ENCODE measurements around the gene LYPD6B.

Gene LYPD6B

GRCh38 chr2:149077861-149078260, 39.4 kb downstream of the LYPD6B start:
- Histone ChIP-seq H3K4me3 (replicated peaks; ENCODE audit: insufficient read depth, low read length) (no peak overlapping the region), H3K27me3 (ENCODE audit: insufficient read depth, poor library complexity, severe bottlenecking) (no peaks in the 10 kb centered on the region), H3K27ac (replicated peaks) (no peak overlapping the region)
- DNase-seq (ENCODE audit: low read depth in 1 of 2, low spot score in 1 of 2): no peak
- TF ChIP-seq GABPA (IDR thresholded peaks at IDR 0.05; ENCODE audit: low read depth): no peak
- no peak for TF ChIP-seq POLR2AphosphoS5 (IDR thresholded peaks at IDR 0.05; ENCODE audit: low read depth)
- TF ChIP-seq SPI1 (IDR thresholded peaks at IDR 0.05; ENCODE audit: borderline replicate concordance, low read depth): no peak
- TF ChIP-seq REST (IDR thresholded peaks at IDR 0.05; ENCODE audit: insufficient replicate concordance, low read depth): no peak
- TF ChIP-seq CTCF (IDR thresholded peaks at IDR 0.05; ENCODE audit: insufficient read depth, low read length): no peak

- H3K27me3 ChIP-seq (ENCODE audit: insufficient read depth, poor library complexity, severe bottlenecking): no peaks in the 10 kb centered on the region
- TF ChIP-seq CTCF (IDR thresholded peaks at IDR 0.05; ENCODE audit: insufficient read depth, low read length) (no peak), GABPA (IDR thresholded peaks at IDR 0.05; ENCODE audit: low read depth) (no peak), REST (IDR thresholded peaks at IDR 0.05; ENCODE audit: insufficient replicate concordance, low read depth) (no peak), POLR2AphosphoS5 (IDR thresholded peaks at IDR 0.05; ENCODE audit: low read depth) (no peak), SPI1 (IDR thresholded peaks at IDR 0.05; ENCODE audit: borderline replicate concordance, low read depth) (no peak)
- no peak for DNase-seq (ENCODE audit: low read depth in 1 of 2, low spot score in 1 of 2)
- no peak overlapping the region for H3K27ac ChIP-seq (replicated peaks)
- H3K4me3 ChIP-seq (replicated peaks; ENCODE audit: insufficient read depth, low read length): no peak overlapping the region
Observed at GRCh38 chr2:149080099-149080498, 41.6 kb downstream of the LYPD6B start.

GRCh38 chr2:149080971-149081370, 42.5 kb downstream of the LYPD6B start:
- TF ChIP-seq SPI1 (IDR thresholded peaks at IDR 0.05; ENCODE audit: borderline replicate concordance, low read depth): no peak
- no peak for TF ChIP-seq REST (IDR thresholded peaks at IDR 0.05; ENCODE audit: insufficient replicate concordance, low read depth)
- TF ChIP-seq CTCF (IDR thresholded peaks at IDR 0.05; ENCODE audit: insufficient read depth, low read length): no peak
- TF ChIP-seq GABPA (IDR thresholded peaks at IDR 0.05; ENCODE audit: low read depth): no peak
- TF ChIP-seq POLR2AphosphoS5 (IDR thresholded peaks at IDR 0.05; ENCODE audit: low read depth): no peak
- no peaks in the 10 kb centered on the region for H3K27me3 ChIP-seq (ENCODE audit: insufficient read depth, poor library complexity, severe bottlenecking)
- DNase-seq (ENCODE audit: low read depth in 1 of 2, low spot score in 1 of 2): no peak
- H3K4me3 ChIP-seq (replicated peaks; ENCODE audit: insufficient read depth, low read length): no peak overlapping the region
- H3K27ac ChIP-seq (replicated peaks): no peak overlapping the region

All from HL-60 (cell line).